ENCODE data around the gene ZNF280D.

The ZNF280D gene

GRCh38 chr15:56749982-56750381, 16.7 kb upstream of the ZNF280D start:
- H3K36me3 ChIP-seq (ENCODE audit: control insufficient read depth, insufficient read depth, low read length), result no peaks in the 10 kb centered on the region
- H2AFZ ChIP-seq, result no peak overlapping the region
- no peak for TF ChIP-seq CTCF (IDR thresholded peaks at IDR 0.05)
- H3K4me3 ChIP-seq (ENCODE audit: low read depth, low read length), result no peak overlapping the region
- H3K4me1 ChIP-seq, result no peaks in the 10 kb centered on the region
- H3K4me2 ChIP-seq (ENCODE audit: low read length), result no peak overlapping the region
- no peaks in the 10 kb centered on the region for H3K79me2 ChIP-seq
- H3K27ac ChIP-seq, result no peak overlapping the region
- H3K27me3 ChIP-seq (ENCODE audit: control insufficient read depth, insufficient read depth, low read length), result no peaks in the 10 kb centered on the region
- H3K9ac ChIP-seq, result no peak overlapping the region
- H3K9me3 ChIP-seq (ENCODE audit: control insufficient read depth, low read length), result no peaks in the 10 kb centered on the region

GRCh38 chr15:56744701-56745683, 11.7 kb upstream of the ZNF280D start:
- no peak for TF ChIP-seq CTCF (IDR thresholded peaks at IDR 0.05)
- Histone ChIP-seq H3K4me3 (ENCODE audit: low read depth, low read length) (no peak overlapping the region), H3K9ac (no peak overlapping the region), H3K27ac (no peak overlapping the region), H2AFZ (no peak overlapping the region), H3K4me2 (ENCODE audit: low read length) (no peak overlapping the region), H3K27me3 (ENCODE audit: control insufficient read depth, insufficient read depth, low read length) (no peaks in the 10 kb centered on the region), H3K36me3 (ENCODE audit: control insufficient read depth, insufficient read depth, low read length) (no peaks in the 10 kb centered on the region), H3K4me1 (no peaks in the 10 kb centered on the region), H3K9me3 (ENCODE audit: control insufficient read depth, low read length) (no peaks in the 10 kb centered on the region), H3K79me2 (no peaks in the 10 kb centered on the region)

GRCh38 chr15:56741541-56741940, 8.2 kb upstream of the ZNF280D start:
- no peak overlapping the region for H3K4me2 ChIP-seq (ENCODE audit: low read length)
- no peaks in the 10 kb centered on the region for H3K79me2 ChIP-seq
- no peaks in the 10 kb centered on the region for H3K4me1 ChIP-seq
- no peak overlapping the region for H3K27ac ChIP-seq
- H2AFZ ChIP-seq, result no peak overlapping the region
- no peak overlapping the region for H3K4me3 ChIP-seq (ENCODE audit: low read depth, low read length)
- H3K36me3 ChIP-seq (ENCODE audit: control insufficient read depth, insufficient read depth, low read length), result no peaks in the 10 kb centered on the region
- H3K9me3 ChIP-seq (ENCODE audit: control insufficient read depth, low read length), result no peaks in the 10 kb centered on the region
- no peaks in the 10 kb centered on the region for H3K27me3 ChIP-seq (ENCODE audit: control insufficient read depth, insufficient read depth, low read length)
- no peak for TF ChIP-seq CTCF (IDR thresholded peaks at IDR 0.05)
- H3K9ac ChIP-seq, result no peak overlapping the region

GRCh38 chr15:56739964-56740640, 6.8 kb upstream of the ZNF280D start:
- H3K4me2 ChIP-seq (ENCODE audit: low read length), result no peak overlapping the region
- no peak overlapping the region for H3K27ac ChIP-seq
- no peaks in the 10 kb centered on the region for H3K27me3 ChIP-seq (ENCODE audit: control insufficient read depth, insufficient read depth, low read length)
- H3K4me3 ChIP-seq (ENCODE audit: low read depth, low read length), result no peak overlapping the region
- no peak overlapping the region for H3K9ac ChIP-seq
- TF ChIP-seq CTCF (IDR thresholded peaks at IDR 0.05), result no peak
- no peaks in the 10 kb centered on the region for H3K9me3 ChIP-seq (ENCODE audit: control insufficient read depth, low read length)
- no peak overlapping the region for H2AFZ ChIP-seq
- H3K36me3 ChIP-seq (ENCODE audit: control insufficient read depth, insufficient read depth, low read length), result no peaks in the 10 kb centered on the region
- no peaks in the 10 kb centered on the region for H3K79me2 ChIP-seq
- no peaks in the 10 kb centered on the region for H3K4me1 ChIP-seq
